Measurements from ENCODE around the gene MRPL10. TPM values are rescaled to one million over a fixed set of nuclear protein-coding genes. Genes with fewer than 3 reads are reported as not detected.
A peak's percentile ranks its signal among the peaks of the same experiment; 100 is the strongest.

MRPL10 gene
- total RNA-seq, 1 donor = 35.8 TPM

DNA sequence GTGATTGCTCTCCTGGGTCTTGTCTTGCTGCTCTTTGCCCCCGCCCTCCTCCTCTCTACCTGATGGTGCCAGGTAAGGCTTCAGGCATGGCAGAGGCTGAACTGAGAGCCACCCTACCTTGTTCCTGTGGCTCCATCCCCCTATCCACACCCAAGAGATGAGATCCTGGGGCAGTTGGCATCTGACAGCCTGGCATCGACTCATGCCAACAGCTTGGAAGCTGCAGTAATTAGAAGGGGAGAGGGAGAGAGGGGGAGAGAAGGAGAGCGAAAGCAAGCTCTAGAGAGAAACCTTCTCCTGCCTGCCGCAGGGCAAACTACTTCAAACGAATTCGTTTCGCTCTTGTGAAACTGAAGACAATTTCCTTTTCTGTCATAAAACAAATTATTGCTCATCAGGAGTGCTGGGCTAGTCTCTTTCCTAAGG lies 33.5 kb upstream of the MRPL10 start:
- no peak overlapping the region for H3K27ac ChIP-seq (ENCODE audit: low read depth, low read length)
- H3K4me1 ChIP-seq (ENCODE audit: insufficient read depth, low read length) = peaks cover 13% of the 10 kb centered on the region
- H4K20me1 ChIP-seq (ENCODE audit: insufficient read depth, low read length) = no peaks in the 10 kb centered on the region
- peaks cover 6% of the 10 kb centered on the region for H3K27me3 ChIP-seq (ENCODE audit: insufficient read depth, low read length)
- H3K79me2 ChIP-seq (ENCODE audit: insufficient read depth, low read length) = no peaks in the 10 kb centered on the region
- H3K4me2 ChIP-seq (ENCODE audit: insufficient read depth, low read length) = no peak overlapping the region
- no peak overlapping the region for H3K4me3 ChIP-seq (ENCODE audit: insufficient read depth, low read length)
- H3K9me3 ChIP-seq (ENCODE audit: low read depth, low read length) = no peaks in the 10 kb centered on the region
- DNase-seq (ENCODE audit: insufficient read length, low spot score, missing footprints) = peak; percentile 80
- no peaks in the 10 kb centered on the region for H3K36me3 ChIP-seq (ENCODE audit: insufficient read depth, low read length)
- TF ChIP-seq CTCF (IDR thresholded peaks at IDR 0.05; ENCODE audit: extremely low read depth, low read depth, low read length) = no peak
- peak overlapping the region; percentile 47 for H2AFZ ChIP-seq (ENCODE audit: low read length)

- peak; percentile 98 for DNase-seq (ENCODE audit: insufficient read length, low spot score, missing footprints)
- Histone ChIP-seq H3K27me3 (ENCODE audit: insufficient read depth, low read length) (peaks cover 3% of the 10 kb centered on the region), H3K9me3 (ENCODE audit: low read depth, low read length) (no peaks in the 10 kb centered on the region), H3K36me3 (ENCODE audit: insufficient read depth, low read length) (no peaks in the 10 kb centered on the region), H4K20me1 (ENCODE audit: insufficient read depth, low read length) (no peaks in the 10 kb centered on the region), H3K4me3 (ENCODE audit: insufficient read depth, low read length) (no peak overlapping the region), H3K4me1 (ENCODE audit: insufficient read depth, low read length) (peaks cover 13% of the 10 kb centered on the region), H3K27ac (ENCODE audit: low read depth, low read length) (peak overlapping the region; percentile 79), H3K79me2 (ENCODE audit: insufficient read depth, low read length) (no peaks in the 10 kb centered on the region), H3K4me2 (ENCODE audit: insufficient read depth, low read length) (peak overlapping the region; percentile 40), H2AFZ (ENCODE audit: low read length) (peak overlapping the region; percentile 68)
- no peak for TF ChIP-seq CTCF (IDR thresholded peaks at IDR 0.05; ENCODE audit: extremely low read depth, low read depth, low read length)
Observed at GRCh38 chr17:47862621-47863440, 31.5 kb upstream of the MRPL10 start.

GRCh38 chr17:47860386-47860785 lies 29.0 kb upstream of the MRPL10 start:
- Histone ChIP-seq H3K4me2 (ENCODE audit: insufficient read depth, low read length) (no peak overlapping the region), H3K4me3 (ENCODE audit: insufficient read depth, low read length) (no peak overlapping the region), H3K27me3 (ENCODE audit: insufficient read depth, low read length) (peaks cover 16% of the 10 kb centered on the region), H3K9me3 (ENCODE audit: low read depth, low read length) (no peaks in the 10 kb centered on the region), H3K36me3 (ENCODE audit: insufficient read depth, low read length) (no peaks in the 10 kb centered on the region), H3K27ac (ENCODE audit: low read depth, low read length) (no peak overlapping the region), H2AFZ (ENCODE audit: low read length) (no peak overlapping the region), H3K4me1 (ENCODE audit: insufficient read depth, low read length) (peaks cover 13% of the 10 kb centered on the region), H4K20me1 (ENCODE audit: insufficient read depth, low read length) (no peaks in the 10 kb centered on the region), H3K79me2 (ENCODE audit: insufficient read depth, low read length) (no peaks in the 10 kb centered on the region)
- no peak for TF ChIP-seq CTCF (IDR thresholded peaks at IDR 0.05; ENCODE audit: extremely low read depth, low read depth, low read length)
- no peak for DNase-seq (ENCODE audit: insufficient read length, low spot score, missing footprints)

DNA sequence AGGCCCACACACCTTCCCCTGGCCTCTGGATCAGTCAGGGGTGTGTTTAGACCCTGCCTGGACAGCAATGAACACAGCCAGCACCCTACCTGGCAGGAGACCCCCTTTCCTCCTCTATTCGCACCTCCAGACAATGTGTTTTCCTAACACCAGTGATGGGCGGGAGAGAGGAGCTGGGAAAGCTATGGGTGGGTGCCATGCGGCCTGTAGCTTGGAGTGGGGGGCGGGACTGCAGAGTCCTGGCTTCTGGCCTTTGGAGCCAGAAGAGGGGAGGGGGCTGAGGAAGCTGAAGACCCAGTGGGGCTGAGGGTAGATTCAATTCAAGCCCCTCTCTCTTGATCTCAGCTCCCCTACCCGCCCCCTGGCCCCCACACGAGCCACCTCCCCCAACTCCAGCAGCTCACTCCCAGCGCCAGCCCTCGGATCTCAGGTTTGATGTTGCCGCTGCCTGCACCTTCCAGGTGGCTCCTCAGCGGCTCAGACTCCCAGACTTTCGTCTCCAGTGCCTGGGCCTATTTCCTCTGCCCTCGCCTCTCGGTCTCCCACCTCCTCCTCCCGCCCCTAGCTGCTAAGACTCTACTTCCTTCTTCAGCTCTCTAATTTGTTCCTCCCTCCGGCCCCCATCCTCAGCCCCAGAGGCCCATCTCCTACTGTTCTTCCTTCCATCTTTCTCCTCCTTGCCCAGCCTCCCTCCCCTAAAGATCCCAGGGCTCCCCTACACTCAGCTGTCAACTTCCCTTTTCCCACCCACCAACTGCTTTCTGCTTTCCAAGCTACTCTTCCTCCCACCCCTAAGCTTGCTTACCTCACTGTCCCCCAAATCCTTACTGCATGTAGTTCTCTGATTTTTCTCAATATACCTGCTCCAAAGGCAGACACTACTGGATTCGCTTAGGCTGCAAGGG lies 26.5 kb upstream of the MRPL10 start:
- Histone ChIP-seq H3K36me3 (ENCODE audit: insufficient read depth, low read length) (no peaks in the 10 kb centered on the region), H4K20me1 (ENCODE audit: insufficient read depth, low read length) (no peaks in the 10 kb centered on the region), H3K4me3 (ENCODE audit: insufficient read depth, low read length) (no peak overlapping the region), H2AFZ (ENCODE audit: low read length) (no peak overlapping the region), H3K27me3 (ENCODE audit: insufficient read depth, low read length) (peaks cover 42% of the 10 kb centered on the region), H3K27ac (ENCODE audit: low read depth, low read length) (no peak overlapping the region), H3K79me2 (ENCODE audit: insufficient read depth, low read length) (no peaks in the 10 kb centered on the region), H3K9me3 (ENCODE audit: low read depth, low read length) (no peaks in the 10 kb centered on the region), H3K4me2 (ENCODE audit: insufficient read depth, low read length) (no peak overlapping the region), H3K4me1 (ENCODE audit: insufficient read depth, low read length) (peaks cover 5% of the 10 kb centered on the region)
- DNase-seq (ENCODE audit: insufficient read length, low spot score, missing footprints) = peak; percentile 70
- TF ChIP-seq CTCF (IDR thresholded peaks at IDR 0.05; ENCODE audit: extremely low read depth, low read depth, low read length) = no peak

All from osteoblast (primary cell).